HG02763 (cell line): ENCODE data around the gene MALT1.
A peak's percentile ranks its signal among the peaks of the same experiment; 100 is the strongest.
"Not testable (repeated sequence)": the region's sequence is repeated elsewhere in the genome, so short reads cannot be mapped to it uniquely, and the experiment has no call there.

Source experiments
- ATAC-seq: cut with Tn5 transposase; IDR thresholded peaks from one replicate; pipeline ENCODE4 v1.9.1; 2021; ENCODE audit warnings: mild to moderate bottlenecking, moderate library complexity; ENCODE audit not compliant: unreplicated experiment

MALT1 gene

DNA sequence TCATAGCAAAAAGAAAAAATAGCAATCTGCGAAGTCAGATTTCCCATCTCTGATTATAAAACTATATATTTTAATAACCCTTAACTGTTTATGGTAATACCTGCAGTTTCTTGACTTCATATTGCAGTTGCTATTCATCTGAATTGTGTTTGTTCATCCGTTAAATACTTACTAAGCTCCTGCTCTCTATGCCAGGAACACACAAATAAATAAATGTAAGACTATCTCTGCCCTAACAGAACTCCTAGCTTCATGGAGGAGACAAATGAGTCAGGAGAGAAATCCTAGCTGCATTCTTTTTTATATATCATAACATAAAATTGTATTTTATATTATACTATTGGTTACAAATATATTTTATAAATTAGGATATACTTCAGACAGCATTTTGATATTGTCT, 61.2 kb downstream of the MALT1 start:
- ATAC-seq: no peak

DNA sequence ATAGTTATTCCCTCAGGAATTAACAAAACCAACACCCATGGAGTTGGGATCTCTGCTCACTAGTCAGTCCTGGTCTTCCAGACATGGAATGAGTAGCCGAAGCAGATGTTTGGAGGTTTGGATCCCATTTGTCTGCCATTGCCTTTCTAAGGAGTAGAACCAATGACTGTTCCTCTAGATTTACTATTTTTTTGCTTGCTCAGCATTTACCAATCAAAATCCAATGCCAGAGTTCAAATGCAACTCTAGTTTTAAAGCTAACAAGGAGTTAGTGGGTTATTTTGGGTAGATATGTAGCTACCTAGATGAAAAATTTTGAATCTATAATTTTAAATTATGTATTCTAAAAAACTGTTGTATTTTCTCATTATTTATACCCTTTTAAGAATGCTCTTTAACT, 62.6 kb downstream of the MALT1 start:
- no peak for ATAC-seq

DNA sequence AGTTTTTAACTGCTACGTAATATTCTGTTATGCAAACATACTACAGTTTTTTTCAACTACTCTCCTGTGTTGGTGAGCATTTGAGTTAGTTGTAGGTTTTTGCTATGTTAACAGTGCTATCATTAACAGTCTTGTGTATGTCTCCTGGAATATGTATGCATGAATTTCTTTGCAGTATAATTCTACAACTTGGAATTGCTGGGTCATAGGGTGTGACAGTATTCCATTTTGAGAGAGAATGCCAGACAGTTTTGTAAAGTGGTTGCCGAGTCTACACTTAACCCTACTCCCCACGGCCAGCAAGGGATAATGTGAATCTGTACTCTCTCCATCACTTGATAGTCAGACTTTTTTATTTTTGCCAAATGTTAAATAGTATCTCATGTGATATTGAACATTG, 67.1 kb downstream of the MALT1 start:
- no peak for ATAC-seq

DNA sequence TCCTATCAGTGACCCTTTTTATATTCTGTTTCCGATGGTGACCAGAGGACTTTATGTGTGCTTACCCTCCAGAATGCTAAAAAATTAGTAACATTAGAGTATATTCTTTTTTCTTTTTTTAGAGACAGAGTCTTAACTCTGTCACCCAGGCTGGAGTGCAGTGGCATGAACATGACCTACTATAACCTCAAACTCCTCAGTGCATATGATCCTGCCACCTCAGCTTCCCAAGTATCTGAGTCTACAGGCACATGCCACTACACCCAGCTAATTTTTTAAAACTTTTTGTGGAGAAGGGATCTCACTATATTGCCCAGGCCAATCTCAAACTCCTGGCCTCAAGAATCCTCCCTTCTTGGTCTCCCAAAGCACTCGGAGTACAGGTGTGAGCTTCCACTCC, 74.6 kb downstream of the MALT1 start:
- ATAC-seq: no peak

DNA sequence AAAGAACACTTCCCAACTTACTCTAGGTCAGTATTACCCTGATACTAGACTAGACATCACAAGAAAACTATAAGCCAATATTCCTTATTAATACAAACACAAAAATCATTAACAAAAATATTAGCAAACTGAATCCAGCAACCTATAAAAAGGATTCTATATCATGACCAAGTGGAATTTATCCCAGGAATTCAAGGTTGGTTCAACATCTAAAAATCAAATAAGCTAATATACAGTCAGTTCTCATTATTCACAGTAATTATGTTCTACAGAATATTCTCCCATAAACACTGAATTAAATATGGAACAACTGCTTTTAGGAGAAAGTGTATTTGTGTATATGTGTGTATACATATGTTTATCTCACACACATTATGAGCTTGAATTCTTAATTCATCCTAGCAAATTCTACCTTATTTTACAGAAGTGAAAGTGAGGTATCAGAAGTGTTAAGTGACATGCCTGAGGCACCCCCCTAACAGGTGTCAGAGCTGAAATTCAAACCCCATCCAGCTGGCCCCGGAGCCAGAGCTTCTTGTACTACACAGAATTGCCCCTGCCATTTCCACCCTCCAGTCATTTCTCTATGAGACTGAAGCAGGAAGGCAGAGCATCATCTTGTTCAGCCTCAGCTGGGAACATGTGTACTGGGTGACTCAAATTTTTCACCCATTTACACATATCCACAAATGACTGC, 77.8 kb downstream of the MALT1 start:
- ATAC-seq: no peak

DNA sequence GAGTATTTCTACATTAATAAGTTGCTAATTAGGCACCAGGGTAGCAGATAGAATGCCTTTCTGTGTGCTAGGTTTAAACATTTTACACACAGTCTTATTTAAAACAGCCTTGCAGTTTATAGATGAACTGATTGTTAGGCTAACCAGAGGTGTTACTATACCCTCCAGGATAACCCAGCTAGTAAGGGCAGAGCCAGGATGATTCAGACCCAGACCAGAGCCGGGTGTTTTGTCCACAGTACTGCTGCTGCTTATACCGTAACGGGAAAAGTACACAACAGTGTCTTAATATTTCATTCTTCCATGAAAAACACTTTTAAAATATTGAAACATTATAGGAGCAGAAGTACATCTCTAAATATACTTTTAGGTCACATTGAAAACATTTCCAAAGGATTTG, 82.7 kb downstream of the MALT1 start:
- ATAC-seq: no peak

DNA sequence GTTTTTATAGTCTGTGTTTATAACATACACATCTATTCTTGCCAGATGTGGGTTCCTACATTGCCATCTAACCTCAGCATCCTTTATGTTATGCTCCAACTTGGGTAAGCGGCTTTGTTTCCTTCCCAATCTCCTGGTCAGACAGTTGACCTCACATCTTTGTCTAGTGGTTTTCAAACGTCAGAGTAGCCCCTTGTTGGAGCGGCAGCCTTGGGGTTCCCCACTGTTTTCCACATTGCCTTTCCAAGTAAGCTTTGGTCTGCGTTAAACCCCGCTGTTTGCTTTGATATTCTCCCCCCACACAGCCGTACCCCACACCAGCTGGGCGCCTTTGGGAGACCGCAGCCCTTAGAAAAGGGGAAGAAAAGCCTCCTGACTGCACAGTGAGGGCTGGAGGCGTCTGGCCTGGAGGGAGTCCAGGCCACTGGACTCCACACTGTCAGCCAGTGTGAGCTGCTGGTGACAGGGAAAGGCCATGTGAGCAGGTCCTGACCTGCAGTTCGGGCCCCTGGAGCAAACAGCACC, 83.3 kb downstream of the MALT1 start:
- no peak for ATAC-seq

DNA sequence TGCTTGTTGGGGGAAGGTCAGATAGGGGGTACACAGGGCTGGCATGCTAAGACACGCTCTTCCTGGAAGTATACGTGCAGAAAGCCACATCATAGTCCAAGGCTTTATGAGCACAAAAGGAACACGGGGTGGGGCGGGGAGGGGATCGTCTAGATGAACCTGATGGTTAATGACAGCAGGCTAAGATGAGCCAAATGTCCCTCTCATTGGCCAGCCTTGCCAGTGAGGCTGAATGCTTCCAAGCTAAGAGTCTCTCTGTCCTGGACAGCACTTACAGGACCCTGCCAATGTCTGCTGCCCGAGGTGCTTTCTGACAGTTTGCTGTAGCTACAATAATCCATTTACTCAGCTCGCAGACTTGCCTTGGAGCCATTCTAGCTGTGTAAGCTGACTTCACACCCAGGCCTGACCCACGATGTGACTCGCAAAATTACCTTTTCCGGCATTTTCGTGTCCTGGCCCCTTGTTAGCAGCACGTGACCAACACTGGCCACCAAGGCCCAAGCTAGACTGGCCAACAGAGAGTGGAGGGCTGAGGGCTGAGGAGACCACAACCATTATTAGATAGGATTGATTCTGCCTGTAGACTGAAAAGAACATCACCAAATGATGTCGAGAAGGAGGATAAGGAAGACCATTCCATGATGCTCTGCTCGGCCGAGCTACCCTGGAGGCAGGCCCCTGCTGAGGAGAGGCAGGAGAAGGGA, 84.2 kb downstream of the MALT1 start:
- no peak for ATAC-seq

DNA sequence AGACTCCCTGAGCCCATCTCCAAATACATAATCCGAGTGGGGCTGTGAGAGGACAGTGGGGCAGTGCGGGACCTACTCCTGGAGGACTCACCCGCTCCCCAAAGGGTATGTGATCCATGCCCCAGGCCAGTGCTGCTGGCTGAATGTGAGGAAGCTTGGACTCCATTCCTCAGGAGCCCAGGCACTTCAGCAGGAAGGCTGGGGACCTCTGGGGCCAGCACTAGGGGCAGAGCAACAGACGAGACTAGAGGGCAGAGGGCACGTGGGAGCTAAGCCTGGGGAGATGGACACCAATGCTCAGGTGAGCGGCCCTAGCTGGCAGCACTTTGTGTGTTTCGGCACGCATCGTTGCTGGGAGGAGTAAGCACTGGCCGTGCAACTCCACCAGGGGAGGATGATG, 84.9 kb downstream of the MALT1 start:
- no peak for ATAC-seq

DNA sequence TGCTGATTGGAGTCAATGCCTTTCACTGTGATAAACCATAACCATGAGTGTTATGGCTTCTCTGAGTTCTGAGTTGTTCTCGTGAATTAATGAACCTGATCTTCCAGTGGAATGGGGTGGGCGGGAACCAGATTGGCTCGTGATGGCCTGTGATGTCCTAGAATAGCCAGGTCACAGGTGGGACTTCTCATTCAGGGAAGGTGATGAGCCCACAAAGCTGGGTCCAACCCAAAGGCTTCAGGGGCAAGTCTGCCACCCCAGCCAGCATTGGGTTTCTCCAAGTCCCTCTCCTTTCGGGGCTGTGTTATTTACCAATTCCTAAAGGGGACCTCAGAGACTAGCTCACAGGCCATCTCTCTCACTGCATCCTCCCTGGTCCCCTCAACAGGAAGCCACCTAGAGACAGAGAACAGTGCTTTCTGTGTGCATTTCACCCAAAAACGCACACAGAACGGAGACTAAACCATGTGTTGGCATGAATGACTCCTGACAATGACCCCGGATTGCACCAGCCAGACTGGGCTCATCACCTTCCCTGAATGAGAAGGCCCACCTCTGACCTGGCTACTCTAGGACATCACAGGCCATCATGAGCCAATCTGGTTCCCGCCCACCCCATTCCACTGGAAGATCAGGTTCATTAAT, 85.5 kb downstream of the MALT1 start:
- ATAC-seq: no peak

DNA sequence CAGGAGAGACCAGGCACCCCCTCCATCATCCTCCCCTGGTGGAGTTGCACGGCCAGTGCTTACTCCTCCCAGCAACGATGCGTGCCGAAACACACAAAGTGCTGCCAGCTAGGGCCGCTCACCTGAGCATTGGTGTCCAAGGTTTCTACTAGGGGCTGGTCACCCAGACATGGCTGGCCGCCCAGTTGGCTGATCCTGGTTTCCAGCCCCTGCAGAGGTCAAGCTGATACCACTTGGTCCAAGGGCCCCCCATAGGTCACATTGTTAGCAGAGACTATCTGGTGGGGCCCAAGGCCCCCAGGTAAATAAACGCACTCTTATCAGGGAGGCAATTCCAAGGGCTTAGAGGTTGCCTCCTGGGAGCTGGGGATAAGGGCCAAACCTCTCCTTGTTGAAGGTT, 86.1 kb downstream of the MALT1 start:
- ATAC-seq: not testable (repeated sequence)

DNA sequence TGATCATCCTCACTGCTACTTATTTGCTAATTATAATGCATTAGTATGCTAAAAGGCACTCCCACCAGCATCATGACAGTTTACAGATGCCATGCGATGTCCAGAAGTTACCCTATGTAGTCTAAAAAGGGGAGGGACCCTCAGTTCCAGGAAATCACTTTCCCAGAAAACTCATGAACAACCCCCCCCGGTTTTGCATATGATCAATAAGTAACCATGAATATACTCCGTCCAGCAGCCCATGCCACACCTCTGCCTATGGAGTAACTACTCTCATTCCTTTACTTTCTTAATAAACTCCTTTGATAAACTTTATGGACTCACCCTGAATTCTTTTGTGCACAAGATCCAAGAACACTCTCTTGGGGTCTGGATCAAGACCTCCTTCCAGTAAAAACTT, 86.8 kb downstream of the MALT1 start:
- no peak for ATAC-seq

DNA sequence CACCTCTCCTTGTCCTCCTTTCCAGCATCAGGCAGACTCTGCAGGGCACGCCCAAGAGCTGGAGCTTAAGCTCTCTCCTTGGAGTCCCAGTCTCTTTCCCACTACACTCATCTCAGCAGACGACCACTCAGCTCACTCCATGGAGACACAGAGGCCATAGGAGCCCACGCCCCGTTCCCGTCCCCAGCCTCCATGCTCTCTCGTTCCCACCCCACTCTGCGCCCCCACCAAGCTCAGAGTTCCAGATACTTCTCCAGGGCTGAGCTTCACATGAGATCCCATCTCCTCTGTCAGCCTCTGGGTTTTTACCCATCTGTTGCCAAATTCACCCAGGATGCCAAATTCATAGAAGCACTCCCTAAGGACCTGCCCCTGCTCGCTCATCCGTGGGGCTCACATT, 87.3 kb downstream of the MALT1 start:
- ATAC-seq: no peak

DNA sequence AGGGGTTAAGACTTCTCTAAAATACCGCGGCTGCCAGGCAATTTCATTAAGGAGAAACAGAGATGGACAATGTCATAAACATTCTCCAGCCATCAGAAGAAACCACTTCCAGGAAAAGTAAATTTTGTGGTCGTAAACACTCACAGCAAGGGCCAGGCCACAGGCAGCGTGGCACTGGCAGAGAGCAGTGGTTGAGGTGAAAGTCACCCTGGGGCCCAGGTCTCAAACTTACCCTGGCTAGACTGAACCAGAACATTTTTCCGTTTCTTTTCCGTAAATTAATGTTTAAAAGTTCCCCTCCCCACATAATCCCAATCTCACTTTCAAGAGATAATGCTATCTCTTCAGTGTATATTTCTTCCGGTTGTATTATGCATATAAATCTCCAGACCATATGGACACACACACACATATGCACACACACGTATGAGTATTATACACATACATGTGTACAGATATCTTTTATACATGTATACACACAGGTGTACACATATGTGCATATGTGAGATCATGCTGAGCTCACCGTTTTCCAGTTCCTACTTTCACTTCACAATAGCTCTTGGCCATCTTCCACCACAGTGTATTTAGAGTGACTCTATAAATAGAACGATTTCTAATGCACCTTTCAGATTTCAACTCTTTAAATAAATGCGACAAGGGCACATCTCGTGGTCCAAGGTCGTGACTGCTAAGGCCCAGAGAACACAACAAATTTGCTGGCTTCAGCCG, 90.1 kb downstream of the MALT1 start:
- ATAC-seq: peak; percentile 62

DNA sequence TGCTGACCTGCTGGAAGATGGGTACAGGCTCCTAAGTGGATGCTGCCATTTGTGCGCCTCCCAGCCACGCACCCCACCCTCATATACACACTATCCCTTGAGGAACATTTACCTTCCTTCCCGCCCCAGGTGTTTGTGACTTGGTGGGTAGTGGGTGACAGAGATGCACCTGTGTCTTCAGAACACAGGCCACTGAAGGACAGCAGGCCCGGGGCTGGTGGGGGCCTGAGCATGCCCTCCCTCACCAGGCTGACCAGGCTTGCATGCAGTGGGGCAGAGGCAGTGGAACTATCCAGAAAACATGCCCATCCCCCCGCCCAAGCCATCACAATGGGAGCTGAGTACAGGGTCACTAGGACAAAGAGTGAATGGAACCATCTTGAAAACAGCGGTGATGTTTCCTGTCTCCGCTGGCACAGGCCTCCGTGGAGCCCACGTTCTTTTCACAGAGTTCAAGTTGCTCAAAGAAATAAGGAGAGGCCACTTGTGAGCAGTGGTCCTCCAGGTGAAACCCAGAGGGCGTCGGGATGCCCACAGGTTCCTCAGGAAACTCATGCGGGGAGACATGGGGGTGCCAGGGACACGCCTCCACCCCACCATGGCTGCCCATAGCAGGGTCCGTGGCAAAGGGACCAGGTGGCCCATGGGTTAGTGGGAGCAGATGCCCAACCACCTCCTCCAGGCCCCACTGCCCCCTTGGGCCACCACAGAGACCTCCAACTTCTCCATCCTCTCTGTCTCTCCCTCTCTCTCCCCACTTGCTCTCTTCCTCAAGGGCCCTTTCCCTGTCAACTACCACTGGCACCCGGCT, 90.9 kb downstream of the MALT1 start:
- no peak for ATAC-seq

DNA sequence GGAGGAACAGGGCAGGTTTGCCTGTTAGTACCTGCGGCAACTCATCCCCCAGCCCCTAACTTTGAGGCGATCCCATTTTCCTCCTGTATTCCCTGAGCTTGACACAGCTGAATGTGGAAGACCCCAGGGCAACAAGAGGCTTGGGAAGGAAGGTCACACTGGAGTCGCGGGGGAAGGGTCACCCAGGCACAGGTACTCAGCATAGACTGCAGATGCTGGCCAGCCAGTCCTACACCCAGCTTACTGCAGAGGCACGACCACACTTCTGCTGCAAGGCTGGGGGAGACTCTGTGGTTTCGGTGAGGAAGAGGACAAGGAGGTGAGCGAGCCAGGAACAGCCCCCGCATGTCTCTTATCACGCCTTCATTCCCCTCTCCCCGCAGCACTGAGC, 91.5 kb downstream of the MALT1 start:
- ATAC-seq: no peak

DNA sequence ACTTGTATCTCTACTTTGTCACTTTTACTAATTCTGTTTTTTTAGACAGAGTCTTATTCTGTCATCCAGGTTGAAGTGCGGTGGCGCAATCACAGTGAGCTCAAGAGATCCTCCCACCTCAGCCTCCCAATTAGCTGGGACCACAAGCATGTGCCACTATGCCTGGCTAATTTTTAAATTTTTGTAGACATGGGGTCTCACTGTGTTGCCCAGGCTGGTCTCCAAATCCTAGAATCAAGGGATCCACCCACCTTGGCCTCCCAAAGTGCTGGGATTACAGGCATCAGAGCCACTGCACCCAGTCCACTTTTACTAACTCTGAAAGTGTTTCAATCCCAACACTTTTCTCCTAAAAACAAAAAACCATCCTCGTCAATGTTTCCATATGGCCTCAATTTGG, 94.9 kb downstream of the MALT1 start:
- ATAC-seq: no peak

DNA sequence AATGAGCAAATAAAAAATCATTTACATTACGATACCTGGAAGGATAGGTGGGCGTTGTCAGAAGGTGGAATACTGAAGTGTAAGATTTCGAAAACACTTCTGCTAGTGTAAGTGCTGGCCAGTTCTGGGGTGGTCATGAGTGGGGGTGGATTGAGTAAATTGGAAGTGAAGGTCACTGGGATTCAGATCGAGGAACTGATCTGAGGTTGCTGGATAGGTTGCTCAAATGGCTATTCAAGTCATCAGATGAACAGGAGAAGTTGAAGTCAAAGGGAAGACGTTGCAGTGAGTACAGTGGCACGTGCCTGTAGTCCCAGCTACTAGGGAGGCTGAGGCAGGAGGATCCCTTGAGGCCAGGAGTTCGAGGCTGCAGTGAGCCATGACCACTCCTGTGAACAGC, 95.7 kb downstream of the MALT1 start:
- no peak for ATAC-seq

DNA sequence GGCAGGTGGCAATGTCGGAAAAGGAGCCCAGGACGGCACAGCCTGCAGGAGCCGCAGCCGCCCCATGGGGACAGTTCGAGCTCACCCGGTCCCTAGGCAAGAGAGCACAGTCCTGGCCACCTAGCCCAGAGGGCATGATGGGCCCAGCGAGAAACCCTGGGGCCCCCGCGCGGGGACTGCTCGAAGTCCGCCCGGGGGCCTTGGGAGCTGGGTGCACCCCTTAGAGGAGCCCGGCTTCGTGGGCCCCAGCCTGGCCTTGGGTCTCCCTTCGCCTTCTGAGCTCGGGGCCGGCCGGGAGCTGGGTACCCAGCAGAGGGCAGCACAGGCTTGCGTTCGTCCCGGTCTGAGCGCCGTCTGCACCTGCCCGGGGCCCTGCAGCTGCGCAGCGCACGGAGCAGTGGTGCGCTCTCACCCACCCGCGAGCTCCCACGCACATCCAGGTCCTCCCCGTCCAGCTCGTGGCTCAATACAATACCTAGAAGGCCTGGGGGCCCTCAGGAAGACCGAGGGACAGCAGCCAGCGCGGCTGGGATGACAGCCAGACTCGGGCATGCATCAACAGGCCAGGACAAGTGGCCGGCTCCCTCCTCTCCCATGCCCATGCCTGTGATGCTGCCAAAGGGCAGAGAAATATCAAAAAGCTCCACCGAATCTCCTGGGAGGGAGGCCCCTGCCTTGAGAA, 97.2 kb downstream of the MALT1 start:
- ATAC-seq: peak; percentile 80

DNA sequence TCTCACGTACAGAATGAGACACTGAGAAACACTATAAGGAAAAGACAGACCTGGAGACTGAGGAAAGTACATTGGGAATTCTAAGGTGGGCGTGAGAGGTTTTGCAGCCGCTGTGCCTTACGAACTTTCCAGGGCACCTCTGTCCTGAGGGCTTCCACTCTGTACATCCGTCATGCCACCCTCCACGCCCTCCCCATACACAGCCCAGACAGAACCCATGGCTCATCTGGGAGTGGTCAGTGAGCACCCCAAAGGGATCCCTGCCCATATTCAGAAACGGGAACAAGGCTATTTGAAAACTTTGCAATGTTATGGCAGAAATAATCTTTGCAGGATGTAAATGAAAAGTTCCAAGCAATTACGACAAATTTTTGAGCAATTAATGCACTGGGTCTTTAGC, 98.1 kb downstream of the MALT1 start:
- no peak for ATAC-seq
